ENCODE data around the gene CSRP2.

GRCh38 chr12:76922866-76923265, 44.0 kb upstream of the CSRP2 start:
- TF ChIP-seq CTCF (IDR thresholded peaks at IDR 0.05; ENCODE audit: low read depth, low read length, poor library complexity, severe bottlenecking) (no peak), EZH2phosphoT487 (IDR thresholded peaks at IDR 0.05; ENCODE audit: borderline replicate concordance, low read length) (no peak)
